PC-9 (cell line): Measurements from ENCODE around the gene MPI. TPM values are rescaled to one million over a fixed set of nuclear protein-coding genes. Genes with fewer than 3 reads are reported as not detected.
"Not testable (repeated sequence)": the region's sequence is repeated elsewhere in the genome, so short reads cannot be mapped to it uniquely, and the experiment has no call there.

Source experiments
- BruUV-seq: library from RNA; stranded (reverse); fragments of 400-500 nt; replicated peaks from 2 replicates; lab custom pipeline; 2021; lab: Mats Ljungman, UMichigan
- CTCF ChIA-PET: fragments of 300-600 bp; sonication (Branson Sonifier 250); formaldehyde crosslinking; loops from one replicate; lab custom pipeline; 2022; ENCODE audit warnings: antibody characterized with exemption; lab: Charles Lee
- POLR2A ChIA-PET: fragments of 300-600 bp; sonication (Branson Sonifier 250); formaldehyde crosslinking; loops from one replicate; lab custom pipeline; 2022; ENCODE audit warnings: antibody characterized with exemption; ENCODE audit not compliant: unreplicated experiment; lab: Charles Lee
- DNase-seq, 2 experiments: peaks; one replicate each; pipeline versions ENCODE4 v3.0.0 to v3.0.0-alpha.2; 2015 to 2022; ENCODE audit warnings: mixed read lengths in 1 of 2
- H2AFZ ChIP-seq: fragments of 200-600 bp; sonication (generic); 2 replicates; pipeline ENCODE4 v1.8.1; 2017; ENCODE audit warnings: antibody characterized with exemption
- H3F3A ChIP-seq: fragments of 200-600 bp; sonication (generic); 2 replicates; pipeline ENCODE4 v1.8.1; 2017; ENCODE audit warnings: antibody characterized with exemption, mild to moderate bottlenecking, low read depth; ENCODE audit not compliant: insufficient read depth
- H3K27ac ChIP-seq: fragments of 200-600 bp; sonication (generic); 2 replicates; pipeline ENCODE4 v1.6.1; 2016; ENCODE audit warnings: mixed run types
- H3K27me3 ChIP-seq: fragments of 200-600 bp; sonication (generic); 2 replicates; pipeline ENCODE4 v1.6.1; 2016; ENCODE audit warnings: low read depth, mixed run types; ENCODE audit not compliant: insufficient read depth
- H3K36me3 ChIP-seq: fragments of 200-600 bp; sonication (generic); 2 replicates; pipeline ENCODE4 v1.6.1; 2016; ENCODE audit warnings: low read depth, mixed run types
- H3K4me1 ChIP-seq: fragments of 200-600 bp; sonication (generic); replicated peaks from 2 replicates; pipeline ENCODE4 v1.6.1; 2016; ENCODE audit warnings: mixed run types; ENCODE audit not compliant: insufficient read depth
- H3K4me2 ChIP-seq: fragments of 200-600 bp; sonication (generic); 2 replicates; pipeline ENCODE4 v1.6.1; 2017; ENCODE audit warnings: mixed run types
- H3K4me3 ChIP-seq: fragments of 200-600 bp; sonication (generic); 2 replicates; pipeline ENCODE4 v1.6.1; 2016; ENCODE audit warnings: mixed run types
- H3K79me2 ChIP-seq: fragments of 200-600 bp; sonication (generic); 2 replicates; pipeline ENCODE4 v1.6.1; 2017; ENCODE audit warnings: low read depth, mixed run types
- H3K9me2 ChIP-seq: fragments of 200-600 bp; sonication (generic); 2 replicates; pipeline ENCODE4 v1.8.1; 2017; ENCODE audit warnings: mild to moderate bottlenecking; ENCODE audit not compliant: insufficient read depth
- H3K9me3 ChIP-seq: fragments of 200-600 bp; sonication (generic); 2 replicates; pipeline ENCODE4 v1.8.1; 2016; ENCODE audit warnings: low read depth; ENCODE audit not compliant: insufficient read depth
- H4K20me1 ChIP-seq: fragments of 200-600 bp; sonication (generic); 2 replicates; pipeline ENCODE4 v1.8.1; 2017; ENCODE audit not compliant: insufficient read depth
- CTCF ChIP-seq: fragments of 200-600 bp; sonication (generic); conservative IDR thresholded peaks from 2 replicates; pipeline ENCODE4 v1.6.1; 2017; ENCODE audit warnings: mixed run types, antibody characterized with exemption, mild to moderate bottlenecking, moderate library complexity
- EZH2 ChIP-seq: fragments of 200-600 bp; sonication (generic); IDR thresholded peaks from 2 replicates; pipeline ENCODE4 v1.8.0; 2017; ENCODE audit warnings: antibody characterized with exemption, low read depth
- intact Hi-C: fragments of 100-400 bp; cut with micrococcal nuclease; formaldehyde crosslinking; loops from one replicate; pipeline ENCODE4 v1.10.0; 2022; ENCODE audit not compliant: unreplicated experiment
- total RNA-seq: library from RNA; stranded (reverse); gene quantifications from 2 replicates; pipeline ENCODE4 v1.2.3, GENCODE V29; 2021

Gene MPI
- total RNA-seq, 1 experiment from 2014 or later = 22.5 TPM

- CTCF ChIA-PET = interaction anchor here (0.6 kb wide), 4 partner anchors 23 to 856 kb away, joined by 3 to 10 read pairs (median 4); no protein-coding TSS in a partner anchor
- H2AFZ ChIP-seq = no peak overlapping the region
- no peak overlapping the region for H3K4me2 ChIP-seq
- no peaks in the 10 kb centered on the region for H3K36me3 ChIP-seq
- peaks cover 14% of the 10 kb centered on the region for H3K79me2 ChIP-seq
- intact Hi-C loops = no loop called here
- H3K9me2 ChIP-seq = no peaks in the 10 kb centered on the region
- no peak for TF ChIP-seq EZH2
- no peak for TF ChIP-seq CTCF
- no peak overlapping the region for H3K4me3 ChIP-seq
- no peaks in the 10 kb centered on the region for H4K20me1 ChIP-seq
- no peaks in the 10 kb centered on the region for H3K27me3 ChIP-seq
- BruUV-seq = no TSS peak
- DNase-seq = no peak
- POLR2A ChIA-PET = interaction anchor here (0.6 kb wide), 1 partner anchor 245 kb away, joined by 6 read pairs; no protein-coding TSS in a partner anchor
- H3K9me3 ChIP-seq = no peaks in the 10 kb centered on the region
- no peak overlapping the region for H3K27ac ChIP-seq
- peaks cover 29% of the 10 kb centered on the region for H3K4me1 ChIP-seq
- H3F3A ChIP-seq = no peaks in the 10 kb centered on the region; the same call in 1 of the 2 replicates
These were observed 3.8 kb downstream of the MPI start for GRCh38 chr15:74893627-74894026.

GRCh38 chr15:74894383-74894782 lies 4.5 kb downstream of the MPI start:
- H3K36me3 ChIP-seq, H3K4me2 ChIP-seq, POLR2A ChIA-PET, BruUV-seq, H2AFZ ChIP-seq, H3K9me2 ChIP-seq, intact Hi-C loops, H3K4me3 ChIP-seq, H3K9me3 ChIP-seq, H4K20me1 ChIP-seq, DNase-seq, H3K27ac ChIP-seq, H3F3A ChIP-seq, H3K27me3 ChIP-seq: not testable (repeated sequence)
- peaks cover 14% of the 10 kb centered on the region for H3K79me2 ChIP-seq
- CTCF ChIA-PET = interaction anchor here (0.6 to 0.7 kb wide), 5 partner anchors 19 to 101 kb away, joined by 3 to 7 read pairs (median 3); no protein-coding TSS in a partner anchor
- peaks cover 26% of the 10 kb centered on the region for H3K4me1 ChIP-seq

- CTCF ChIA-PET = interaction anchor here (0.6 kb wide), 2 partner anchors 15 to 54 kb away, joined by 4 to 7 read pairs; no protein-coding TSS in a partner anchor
- H3K9me3 ChIP-seq = no peaks in the 10 kb centered on the region
- H3K4me3 ChIP-seq = no peak overlapping the region
- H3K36me3 ChIP-seq = 0 out of 2 replicates have a peak, but pooled peaks cover 4% of the 10 kb centered on the region
- H3K27me3 ChIP-seq = no peaks in the 10 kb centered on the region
- no peak overlapping the region for H3K27ac ChIP-seq
- TF ChIP-seq CTCF (no peak), EZH2 (no peak)
- POLR2A ChIA-PET = no interaction called here
- BruUV-seq = no TSS peak
- no peaks in the 10 kb centered on the region for H3K9me2 ChIP-seq
- H3K4me2 ChIP-seq = no peak overlapping the region
- peaks cover 11% of the 10 kb centered on the region; the same call in 1 of the 2 replicates for H3F3A ChIP-seq
- no peak for DNase-seq
- no peaks in the 10 kb centered on the region for H4K20me1 ChIP-seq
- H3K4me1 ChIP-seq = peaks cover 20% of the 10 kb centered on the region
- intact Hi-C loops = loop anchor here (5.0 kb wide), 1 partner anchor 39 kb away; no protein-coding TSS in a partner anchor
- H3K79me2 ChIP-seq = peaks cover 7% of the 10 kb centered on the region; the same call in 1 of the 2 replicates
- no peak overlapping the region for H2AFZ ChIP-seq
These were observed 6.0 kb downstream of the MPI start for GRCh38 chr15:74895830-74896229.
